Kidney (tissue), 14 donors: ENCODE measurements around the gene CDC6. TPM values are rescaled to one million over a fixed set of nuclear protein-coding genes. Genes with fewer than 3 reads are reported as not detected.

Experiments used
- DNase-seq, 5 donors: peaks; one replicate each; pipeline ENCODE4 v3.0.0-alpha.2; 2013 to 2020
- FAIRE-seq: peaks from 2 replicates; lab custom pipeline; 2012; peaks lifted over from hg19 to GRCh38; lab: Jason Lieb, UNC
- H3K27ac ChIP-seq, 2 donors: one replicate each; pipeline ENCODE4 v1.7.0; 2013; ENCODE audit warnings: low read depth in 2 of 2, low read length in 2 of 2, inconsistent platforms in 1 of 2
- H3K27me3 ChIP-seq: one replicate; pipeline ENCODE4 v1.7.1; 2013; ENCODE audit warnings: low read length, inconsistent platforms; ENCODE audit not compliant: control insufficient read depth, insufficient read depth
- H3K36me3 ChIP-seq, 3 donors: one replicate each; pipeline versions ENCODE4 v1.7.0 to v1.7.1; 2013; ENCODE audit warnings: low read length in 3 of 3, control low read depth in 1 of 3, inconsistent platforms in 1 of 3; ENCODE audit not compliant: insufficient read depth in 3 of 3, control insufficient read depth in 2 of 3
- H3K4me1 ChIP-seq, 3 donors: one replicate each; pipeline versions ENCODE4 v1.7.0 to v1.7.1; 2013; ENCODE audit warnings: low read length in 3 of 3, inconsistent platforms in 1 of 3, low read depth in 1 of 3; ENCODE audit not compliant: control insufficient read depth in 2 of 3, insufficient read depth in 2 of 3
- H3K4me3 ChIP-seq, 3 donors: one replicate each; pipeline versions ENCODE4 v1.7.0 to v1.8.1; 2013; ENCODE audit warnings: low read length in 3 of 3, control low read depth in 1 of 3, inconsistent platforms in 1 of 3
- H3K9ac ChIP-seq, 3 donors: one replicate each; pipeline versions ENCODE4 v1.7.0 to v1.7.1; 2013; ENCODE audit warnings: low read length in 3 of 3, control low read depth in 1 of 3, inconsistent platforms in 1 of 3
- H3K9me3 ChIP-seq, 3 donors: one replicate each; pipeline versions ENCODE4 v1.7.0 to v1.7.1; 2013; ENCODE audit warnings: low read length in 3 of 3, control low read depth in 1 of 3, inconsistent platforms in 1 of 3; ENCODE audit not compliant: control insufficient read depth in 2 of 3, insufficient read depth in 1 of 3
- intact Hi-C: fragments of 100-400 bp; cut with DNase I; formaldehyde crosslinking; loops from one replicate; pipeline ENCODE4 v1.11.1; 2022
- polyA plus RNA-seq: library from polyadenylated mRNA; stranded (reverse); fragments of 350-450 nt; fragmentation: Illumina TruSeq; extraction: RNeasy Lipid Tissue Mini Kit (QIAGEN cat#74804); gene quantifications from one replicate; pipeline ENCODE4 v1.2.3, GENCODE V29; 2014; ENCODE audit warnings: low read depth, low replicate concordance; ENCODE audit not compliant: insufficient read depth
- total RNA-seq: library from RNA; stranded (reverse); fragmentation: NEBNext Ultra II Directional; extraction: Animal tissue kit (Norgen Biotek cat#: 25700); gene quantifications from one replicate; pipeline ENCODE4 v1.2.1, GENCODE V29; 2021
- TF ChIP-seq, protein P1 (sequence below): IDR thresholded peaks from 3 replicates; pipeline ENCODE4 v1.5.1; 2012; ENCODE audit warnings: mild to moderate bottlenecking, moderate library complexity, borderline replicate concordance; ENCODE audit not compliant: insufficient read depth; ENCODE audit errors: extremely low read depth
- donor health status: control.
- donor health status: control.
- donor health status: control.
- donor health status: control.
- donor health status: control.
- donor health status: DM: yes; HTN: yes; CAD: no.
- donor health status: Normal renal cell carcinoma (clear cell type).

CDC6 gene
- total and polyA plus RNA-seq, 2 donors from 2014 or later = 0.49 to 1.7 TPM

- TF ChIP-seq, protein P1, sequence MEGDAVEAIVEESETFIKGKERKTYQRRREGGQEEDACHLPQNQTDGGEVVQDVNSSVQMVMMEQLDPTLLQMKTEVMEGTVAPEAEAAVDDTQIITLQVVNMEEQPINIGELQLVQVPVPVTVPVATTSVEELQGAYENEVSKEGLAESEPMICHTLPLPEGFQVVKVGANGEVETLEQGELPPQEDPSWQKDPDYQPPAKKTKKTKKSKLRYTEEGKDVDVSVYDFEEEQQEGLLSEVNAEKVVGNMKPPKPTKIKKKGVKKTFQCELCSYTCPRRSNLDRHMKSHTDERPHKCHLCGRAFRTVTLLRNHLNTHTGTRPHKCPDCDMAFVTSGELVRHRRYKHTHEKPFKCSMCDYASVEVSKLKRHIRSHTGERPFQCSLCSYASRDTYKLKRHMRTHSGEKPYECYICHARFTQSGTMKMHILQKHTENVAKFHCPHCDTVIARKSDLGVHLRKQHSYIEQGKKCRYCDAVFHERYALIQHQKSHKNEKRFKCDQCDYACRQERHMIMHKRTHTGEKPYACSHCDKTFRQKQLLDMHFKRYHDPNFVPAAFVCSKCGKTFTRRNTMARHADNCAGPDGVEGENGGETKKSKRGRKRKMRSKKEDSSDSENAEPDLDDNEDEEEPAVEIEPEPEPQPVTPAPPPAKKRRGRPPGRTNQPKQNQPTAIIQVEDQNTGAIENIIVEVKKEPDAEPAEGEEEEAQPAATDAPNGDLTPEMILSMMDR = no peak
- DNase-seq = no peak
- peaks cover 0 to 13% (median 10%) of the 10 kb centered on the region in 3 donors for H3K4me1 ChIP-seq
- intact Hi-C loops = loop anchor here (10.0 kb wide), 1 partner anchor 272 kb away; the partner anchor contains the start of gene CSF3
- no peak overlapping the region for H3K27ac ChIP-seq
- H3K9me3 ChIP-seq = no peaks in the 10 kb centered on the region
- FAIRE-seq = no peak
- peaks cover 0 to 3% (median 0%) of the 10 kb centered on the region in 3 donors for H3K36me3 ChIP-seq
- no peak overlapping the region for H3K9ac ChIP-seq
- H3K27me3 ChIP-seq = no peaks in the 10 kb centered on the region
- H3K4me3 ChIP-seq = no peak overlapping the region
Observed at GRCh38 chr17:40286473-40286872, 1.2 kb upstream of the CDC6 start.

GRCh38 chr17:40287159-40287493 is 553 bp upstream of the CDC6 start:
- Histone ChIP-seq H3K9ac (peak overlapping the region in 1 of 3 donors; percentile 5), H3K27ac (no peak overlapping the region), H3K27me3 (no peaks in the 10 kb centered on the region), H3K4me1 (peaks cover 0 to 13% (median 10%) of the 10 kb centered on the region in 3 donors), H3K9me3 (no peaks in the 10 kb centered on the region), H3K4me3 (peak overlapping the region; percentile 31 to 63 (median 44)), H3K36me3 (peaks cover 0 to 2% (median 0%) of the 10 kb centered on the region in 3 donors)
- TF ChIP-seq, protein P1 = no peak
- no peak for DNase-seq
- intact Hi-C loops = loop anchor here (10.0 kb wide), 1 partner anchor 272 kb away; the partner anchor contains the start of gene CSF3
- no peak for FAIRE-seq

GRCh38 chr17:40290629-40291280 is 3.1 kb downstream of the CDC6 start:
- peak; percentile 8 for FAIRE-seq
- Histone ChIP-seq H3K27me3 (no peaks in the 10 kb centered on the region), H3K9ac (peak overlapping the region in 1 of 3 donors; percentile 29), H3K27ac (no peak overlapping the region), H3K36me3 (no peaks in the 10 kb centered on the region), H3K4me3 (no peak overlapping the region), H3K4me1 (peaks cover 0 to 6% (median 0%) of the 10 kb centered on the region in 3 donors), H3K9me3 (no peaks in the 10 kb centered on the region)
- peak in 2 of 5 donors; percentile 70 to 81 for DNase-seq
- TF ChIP-seq, protein P1 = peak; percentile 71
- intact Hi-C loops = loop anchor here (10.0 kb wide), 1 partner anchor 96 kb away; no protein-coding TSS in a partner anchor
